GM12874 (cell line): ENCODE data around the gene SFT2D3.

ENCODE experiments used
- TF ChIP-seq, protein P1 (sequence below): IDR thresholded peaks from 2 replicates; pipeline ENCODE4 v1.5.1; 2011; ENCODE audit warnings: low read depth, mild to moderate bottlenecking, control low read depth, low read length, moderate library complexity; ENCODE audit not compliant: insufficient read depth

The SFT2D3 gene

DNA sequence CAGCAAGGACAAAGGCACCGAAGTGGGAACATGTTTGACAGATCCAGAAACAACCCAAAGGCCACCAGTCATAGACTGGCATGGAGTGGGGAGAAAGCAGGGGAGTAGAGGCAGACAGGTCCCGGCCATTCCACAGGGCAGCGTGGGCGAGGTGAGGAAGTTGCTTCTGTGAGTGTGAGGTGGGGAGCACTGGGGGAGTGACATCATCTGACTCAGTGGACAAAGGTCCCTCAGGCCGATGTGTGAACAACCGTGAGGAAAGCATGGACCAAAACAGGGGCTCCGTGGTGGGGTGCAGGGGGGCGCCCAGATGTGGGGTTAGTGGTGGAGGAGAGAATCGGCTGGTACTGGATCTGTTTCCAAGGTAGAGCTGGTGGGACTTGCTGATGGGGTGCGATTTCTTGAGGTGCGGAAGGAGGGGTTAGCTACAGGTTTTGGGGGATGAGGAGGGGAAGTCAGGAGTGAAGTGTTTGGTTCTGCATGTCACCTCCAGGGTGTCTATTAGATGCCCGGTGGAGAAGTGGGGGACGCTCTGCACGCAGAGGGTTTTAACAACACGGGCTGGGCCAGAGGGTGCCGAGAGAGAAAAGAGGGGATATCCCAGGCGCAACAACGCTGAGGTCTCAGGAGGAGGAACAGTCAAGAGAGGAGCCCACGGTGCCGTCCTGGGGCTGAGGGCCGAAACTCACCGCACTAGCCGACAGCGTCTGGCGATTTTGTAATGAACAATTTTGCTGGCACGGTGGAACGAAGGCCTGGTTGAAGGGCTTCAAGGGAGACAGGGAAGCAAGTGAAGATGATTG, 2.5 kb upstream of the SFT2D3 start:
- TF ChIP-seq, protein P1, sequence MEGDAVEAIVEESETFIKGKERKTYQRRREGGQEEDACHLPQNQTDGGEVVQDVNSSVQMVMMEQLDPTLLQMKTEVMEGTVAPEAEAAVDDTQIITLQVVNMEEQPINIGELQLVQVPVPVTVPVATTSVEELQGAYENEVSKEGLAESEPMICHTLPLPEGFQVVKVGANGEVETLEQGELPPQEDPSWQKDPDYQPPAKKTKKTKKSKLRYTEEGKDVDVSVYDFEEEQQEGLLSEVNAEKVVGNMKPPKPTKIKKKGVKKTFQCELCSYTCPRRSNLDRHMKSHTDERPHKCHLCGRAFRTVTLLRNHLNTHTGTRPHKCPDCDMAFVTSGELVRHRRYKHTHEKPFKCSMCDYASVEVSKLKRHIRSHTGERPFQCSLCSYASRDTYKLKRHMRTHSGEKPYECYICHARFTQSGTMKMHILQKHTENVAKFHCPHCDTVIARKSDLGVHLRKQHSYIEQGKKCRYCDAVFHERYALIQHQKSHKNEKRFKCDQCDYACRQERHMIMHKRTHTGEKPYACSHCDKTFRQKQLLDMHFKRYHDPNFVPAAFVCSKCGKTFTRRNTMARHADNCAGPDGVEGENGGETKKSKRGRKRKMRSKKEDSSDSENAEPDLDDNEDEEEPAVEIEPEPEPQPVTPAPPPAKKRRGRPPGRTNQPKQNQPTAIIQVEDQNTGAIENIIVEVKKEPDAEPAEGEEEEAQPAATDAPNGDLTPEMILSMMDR = no peak

DNA sequence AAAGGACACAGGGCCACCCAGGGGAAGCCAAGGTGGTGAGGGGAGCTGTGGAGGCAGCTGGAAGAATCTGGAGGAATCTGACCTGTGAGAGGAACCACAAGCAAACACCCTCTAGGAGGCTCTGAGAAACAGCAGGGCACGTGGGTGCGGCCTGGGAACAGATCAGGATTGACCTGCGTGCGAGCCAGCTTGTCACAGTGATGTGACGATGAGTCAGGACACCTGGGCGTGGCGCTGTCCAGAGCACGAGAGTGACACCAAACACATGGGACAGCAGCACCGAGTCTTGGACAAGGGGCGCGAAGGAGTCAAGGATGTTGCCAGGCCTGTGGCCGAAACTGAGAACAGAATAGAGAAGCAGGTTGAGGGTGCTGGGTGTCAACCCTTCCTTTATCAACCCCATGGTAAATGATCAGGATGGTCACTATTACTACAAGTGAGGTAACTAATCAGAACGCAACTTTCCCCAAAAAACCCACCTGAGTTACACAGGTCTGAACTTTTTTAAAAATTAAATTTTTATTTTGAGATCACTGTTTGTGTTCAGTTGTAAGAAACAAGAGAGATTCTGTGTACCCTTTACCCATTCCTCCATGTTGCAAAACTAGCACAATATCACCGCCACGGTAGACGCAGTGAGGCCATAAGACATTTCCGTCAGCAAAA, 637 bp upstream of the SFT2D3 start:
- TF ChIP-seq, protein P1 = peak; percentile 21; the same call in 1 of the 2 replicates

DNA sequence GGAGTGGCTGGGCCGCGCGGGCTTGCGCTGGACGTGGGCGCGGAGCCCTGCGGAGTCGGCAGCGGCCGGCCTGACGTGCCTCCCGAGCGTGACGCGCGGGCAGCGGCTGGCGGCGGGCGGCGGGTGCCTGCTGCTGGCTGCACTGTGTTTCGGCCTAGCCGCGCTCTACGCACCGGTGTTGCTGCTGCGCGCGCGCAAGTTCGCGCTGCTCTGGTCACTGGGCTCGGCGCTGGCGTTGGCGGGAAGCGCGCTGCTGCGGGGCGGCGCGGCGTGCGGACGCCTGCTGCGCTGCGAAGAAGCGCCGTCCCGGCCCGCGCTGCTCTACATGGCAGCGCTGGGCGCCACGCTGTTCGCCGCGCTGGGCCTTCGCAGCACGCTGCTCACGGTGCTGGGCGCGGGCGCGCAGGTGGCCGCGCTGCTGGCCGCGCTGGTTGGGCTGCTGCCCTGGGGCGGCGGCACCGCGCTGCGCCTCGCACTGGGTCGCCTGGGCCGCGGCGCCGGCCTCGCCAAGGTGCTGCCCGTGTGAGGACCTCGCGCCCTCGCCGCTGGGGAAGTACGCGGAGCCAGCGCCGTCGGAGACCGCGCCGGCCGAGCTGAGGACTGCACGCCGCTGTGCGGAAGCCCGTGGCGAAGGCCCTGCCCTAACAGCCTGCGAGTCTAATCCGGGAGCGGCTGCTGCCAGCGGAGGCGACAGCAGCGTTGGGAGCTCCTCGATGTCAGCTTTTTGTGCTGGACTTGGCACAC, 526 bp downstream of the SFT2D3 start:
- TF ChIP-seq, protein P1 = peak; percentile 32; the same call in 1 of the 2 replicates

DNA sequence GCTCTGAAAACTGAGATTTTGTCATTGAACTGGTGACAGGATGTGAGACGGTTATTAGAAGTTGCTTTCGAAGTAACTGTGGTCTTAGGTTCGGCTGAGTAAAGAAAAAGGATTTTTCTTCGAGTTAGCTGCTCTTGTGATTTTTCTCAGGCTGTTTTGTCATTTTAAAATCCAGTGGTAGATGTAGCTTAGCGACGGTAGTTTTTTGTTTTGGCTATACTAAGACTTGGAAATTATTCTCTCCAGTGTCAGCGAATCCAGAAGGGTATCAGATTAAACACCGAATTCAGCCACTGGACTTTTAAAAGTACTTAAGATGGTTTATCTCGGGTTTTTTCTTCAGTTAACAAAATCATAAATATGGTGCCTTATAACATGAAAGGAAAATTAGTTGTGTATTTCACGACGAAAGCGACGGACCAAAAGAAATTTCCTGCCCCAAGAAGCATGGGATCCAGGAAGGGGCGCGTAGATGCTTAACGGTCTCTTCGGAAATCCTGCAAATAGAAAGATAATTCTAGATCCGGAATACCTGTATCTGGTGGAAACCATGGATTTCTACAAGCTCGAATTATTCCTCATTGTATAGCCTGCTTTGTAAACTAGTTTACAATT, 1.2 kb downstream of the SFT2D3 start:
- TF ChIP-seq, protein P1 = no peak

DNA sequence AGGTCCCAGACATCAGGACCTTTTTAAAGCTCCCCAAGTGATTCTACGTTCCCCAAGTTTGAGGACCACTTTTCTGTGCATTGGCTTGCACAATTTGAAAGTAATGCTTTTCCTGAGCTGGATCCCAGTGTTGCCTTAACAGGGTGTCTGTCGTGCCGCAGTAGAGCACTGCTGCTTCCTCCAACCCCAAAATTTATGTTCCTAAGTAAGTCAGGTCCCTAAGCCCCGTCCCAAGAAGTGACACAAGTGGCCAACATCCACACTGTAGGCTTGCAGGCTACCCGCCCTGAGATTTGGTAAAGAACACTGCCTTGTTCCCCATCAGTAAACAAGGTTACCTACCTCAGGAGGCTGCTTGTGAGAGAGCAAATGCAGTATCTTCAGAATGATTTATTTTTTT, 2.0 kb downstream of the SFT2D3 start:
- TF ChIP-seq, protein P1 = no peak

DNA sequence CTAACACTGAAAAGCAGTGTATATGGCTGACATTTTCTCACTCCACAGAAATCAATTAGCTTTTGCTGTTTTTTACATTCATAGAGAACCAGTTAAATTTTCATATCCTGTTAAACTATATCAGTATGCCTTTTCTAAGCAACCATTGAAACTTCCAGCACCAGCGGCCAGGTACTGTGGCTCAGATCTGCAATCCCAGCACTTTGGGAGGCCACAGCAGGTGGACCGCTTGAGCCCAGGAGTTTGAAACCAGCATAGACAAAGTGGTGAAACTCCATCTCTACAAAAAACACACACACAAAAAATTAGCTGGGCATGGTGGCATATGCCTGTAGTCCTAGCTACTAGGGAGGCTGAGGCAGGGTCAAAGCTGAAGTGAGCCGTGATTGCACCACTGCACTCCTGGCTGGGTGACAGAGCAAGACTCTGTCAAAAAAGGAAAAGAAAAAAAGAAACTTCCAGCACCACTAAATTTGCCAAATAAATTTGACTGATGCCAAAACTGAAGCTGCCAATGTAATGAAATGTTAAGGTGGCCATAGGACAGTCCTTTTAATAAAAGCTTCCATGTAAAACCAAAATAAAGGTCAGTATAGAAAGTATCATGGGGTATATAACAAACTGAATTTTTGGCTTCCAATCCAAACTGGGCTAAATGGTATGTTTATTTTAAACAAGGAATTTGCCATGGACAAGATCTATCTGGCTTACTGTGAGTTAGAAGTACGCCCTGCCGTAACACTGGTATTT, 3.5 kb downstream of the SFT2D3 start:
- TF ChIP-seq, protein P1 = no peak
